ENCODE measurements around the gene TRIAP1.

Gene TRIAP1

GRCh38 chr12:120444676-120445075 is 1.5 kb downstream of the TRIAP1 start:
- Histone ChIP-seq H3K4me2 (ENCODE audit: low read length) (no peak overlapping the region), H3K9me3 (replicated peaks; ENCODE audit: low read length) (no peaks in the 10 kb centered on the region), H3K4me1 (ENCODE audit: control insufficient read depth, insufficient read depth, low read length) (peaks cover 15% of the 10 kb centered on the region), H3K4me3 (ENCODE audit: low read length) (no peak overlapping the region), H3K27me3 (ENCODE audit: control insufficient read depth, insufficient read depth, low read length) (no peaks in the 10 kb centered on the region), H3K9ac (ENCODE audit: low read depth, low read length) (no peak overlapping the region), H3K36me3 (ENCODE audit: insufficient read depth, low read length) (peaks cover 25% of the 10 kb centered on the region)

GRCh38 chr12:120439646-120440247 is 6.4 kb downstream of the TRIAP1 start:
- peaks cover 14% of the 10 kb centered on the region for H3K4me1 ChIP-seq (ENCODE audit: control insufficient read depth, insufficient read depth, low read length)
- H3K36me3 ChIP-seq (ENCODE audit: insufficient read depth, low read length), result peaks cover 25% of the 10 kb centered on the region
- H3K27me3 ChIP-seq (ENCODE audit: control insufficient read depth, insufficient read depth, low read length), result no peaks in the 10 kb centered on the region
- H3K9ac ChIP-seq (ENCODE audit: low read depth, low read length), result no peak overlapping the region
- H3K9me3 ChIP-seq (replicated peaks; ENCODE audit: low read length), result no peaks in the 10 kb centered on the region
- peak overlapping the region; percentile 64 for H3K4me2 ChIP-seq (ENCODE audit: low read length)
- no peak overlapping the region for H3K4me3 ChIP-seq (ENCODE audit: low read length)

GRCh38 chr12:120438495-120439198 is 7.5 kb downstream of the TRIAP1 start:
- H3K9me3 ChIP-seq (replicated peaks; ENCODE audit: low read length), result no peaks in the 10 kb centered on the region
- H3K4me1 ChIP-seq (ENCODE audit: control insufficient read depth, insufficient read depth, low read length), result peaks cover 14% of the 10 kb centered on the region
- peak overlapping the region; percentile 95 for H3K4me2 ChIP-seq (ENCODE audit: low read length)
- peak overlapping the region; percentile 97 for H3K4me3 ChIP-seq (ENCODE audit: low read length)
- peaks cover 15% of the 10 kb centered on the region for H3K36me3 ChIP-seq (ENCODE audit: insufficient read depth, low read length)
- H3K27me3 ChIP-seq (ENCODE audit: control insufficient read depth, insufficient read depth, low read length), result no peaks in the 10 kb centered on the region
- peak overlapping the region; percentile 81 for H3K9ac ChIP-seq (ENCODE audit: low read depth, low read length)

GRCh38 chr12:120437735-120438494 is 8.3 kb downstream of the TRIAP1 start, which contains the start of gene COX6A1:
Gene COX6A1, plus strand, starts transcription at chr12:120438113. Its CDS starts 14 bp downstream, at chr12:120438127.
- peaks cover 14% of the 10 kb centered on the region for H3K4me1 ChIP-seq (ENCODE audit: control insufficient read depth, insufficient read depth, low read length)
- peaks cover 9% of the 10 kb centered on the region for H3K36me3 ChIP-seq (ENCODE audit: insufficient read depth, low read length)
- H3K4me3 ChIP-seq (ENCODE audit: low read length), result peak within 1 kb of the TSS; percentile 97
- H3K4me2 ChIP-seq (ENCODE audit: low read length), result peak within 1 kb of the TSS; percentile 95
- H3K9ac ChIP-seq (ENCODE audit: low read depth, low read length), result peak within 1 kb of the TSS; percentile 81
- H3K27me3 ChIP-seq (ENCODE audit: control insufficient read depth, insufficient read depth, low read length), result peaks cover 5% of the 10 kb centered on the region
- no peaks in the 10 kb centered on the region for H3K9me3 ChIP-seq (replicated peaks; ENCODE audit: low read length)

- H3K36me3 ChIP-seq (ENCODE audit: insufficient read depth, low read length), result no peaks in the 10 kb centered on the region
- H3K9ac ChIP-seq (ENCODE audit: low read depth, low read length), result no peak overlapping the region
These were observed 13.2 kb downstream of the TRIAP1 start for GRCh38 chr12:120432772-120433525.

GRCh38 chr12:120429368-120429767 is 16.8 kb downstream of the TRIAP1 start:
- no peaks in the 10 kb centered on the region for H3K36me3 ChIP-seq (ENCODE audit: insufficient read depth, low read length)
- no peak overlapping the region for H3K4me2 ChIP-seq (ENCODE audit: low read length)
- H3K4me1 ChIP-seq (ENCODE audit: control insufficient read depth, insufficient read depth, low read length), result no peaks in the 10 kb centered on the region
- no peak overlapping the region for H3K9ac ChIP-seq (ENCODE audit: low read depth, low read length)
- no peak overlapping the region for H3K4me3 ChIP-seq (ENCODE audit: low read length)
- H3K9me3 ChIP-seq (replicated peaks; ENCODE audit: low read length), result no peaks in the 10 kb centered on the region
- peaks cover 22% of the 10 kb centered on the region for H3K27me3 ChIP-seq (ENCODE audit: control insufficient read depth, insufficient read depth, low read length)

More at GRCh38 chr12:120432772-120433525, 13.2 kb downstream of the TRIAP1 start:
- Histone ChIP-seq H3K27me3 (ENCODE audit: control insufficient read depth, insufficient read depth, low read length) (peaks cover 12% of the 10 kb centered on the region), H3K4me3 (ENCODE audit: low read length) (no peak overlapping the region), H3K4me2 (ENCODE audit: low read length) (no peak overlapping the region), H3K4me1 (ENCODE audit: control insufficient read depth, insufficient read depth, low read length) (no peaks in the 10 kb centered on the region), H3K9me3 (replicated peaks; ENCODE audit: low read length) (no peaks in the 10 kb centered on the region)

- H3K27me3 ChIP-seq (ENCODE audit: control insufficient read depth, insufficient read depth, low read length), result peaks cover 22% of the 10 kb centered on the region
These were observed 17.5 kb downstream of the TRIAP1 start for GRCh38 chr12:120428597-120429229.

GRCh38 chr12:120425797-120426196 is 20.4 kb downstream of the TRIAP1 start:
- H3K4me2 ChIP-seq (ENCODE audit: low read length), result no peak overlapping the region
- no peaks in the 10 kb centered on the region for H3K4me1 ChIP-seq (ENCODE audit: control insufficient read depth, insufficient read depth, low read length)
- no peaks in the 10 kb centered on the region for H3K9me3 ChIP-seq (replicated peaks; ENCODE audit: low read length)
- peaks cover 21% of the 10 kb centered on the region for H3K27me3 ChIP-seq (ENCODE audit: control insufficient read depth, insufficient read depth, low read length)
- H3K9ac ChIP-seq (ENCODE audit: low read depth, low read length), result no peak overlapping the region
- no peaks in the 10 kb centered on the region for H3K36me3 ChIP-seq (ENCODE audit: insufficient read depth, low read length)
- no peak overlapping the region for H3K4me3 ChIP-seq (ENCODE audit: low read length)

More at GRCh38 chr12:120428597-120429229, 17.5 kb downstream of the TRIAP1 start:
- H3K4me3 ChIP-seq (ENCODE audit: low read length), result no peak overlapping the region
- H3K9ac ChIP-seq (ENCODE audit: low read depth, low read length), result no peak overlapping the region
- no peaks in the 10 kb centered on the region for H3K4me1 ChIP-seq (ENCODE audit: control insufficient read depth, insufficient read depth, low read length)
- no peaks in the 10 kb centered on the region for H3K36me3 ChIP-seq (ENCODE audit: insufficient read depth, low read length)
- no peaks in the 10 kb centered on the region for H3K9me3 ChIP-seq (replicated peaks; ENCODE audit: low read length)
- no peak overlapping the region for H3K4me2 ChIP-seq (ENCODE audit: low read length)

- no peaks in the 10 kb centered on the region for H3K9me3 ChIP-seq (replicated peaks; ENCODE audit: low read length)
- H3K9ac ChIP-seq (ENCODE audit: low read depth, low read length), result no peak overlapping the region
- no peaks in the 10 kb centered on the region for H3K4me1 ChIP-seq (ENCODE audit: control insufficient read depth, insufficient read depth, low read length)
- H3K27me3 ChIP-seq (ENCODE audit: control insufficient read depth, insufficient read depth, low read length), result peaks cover 24% of the 10 kb centered on the region
- H3K36me3 ChIP-seq (ENCODE audit: insufficient read depth, low read length), result no peaks in the 10 kb centered on the region
- H3K4me3 ChIP-seq (ENCODE audit: low read length), result no peak overlapping the region
- no peak overlapping the region for H3K4me2 ChIP-seq (ENCODE audit: low read length)
These were observed 23.2 kb downstream of the TRIAP1 start for GRCh38 chr12:120422892-120423456.

GRCh38 chr12:120421701-120422100 is 24.5 kb downstream of the TRIAP1 start:
- Histone ChIP-seq H3K4me3 (ENCODE audit: low read length) (no peak overlapping the region), H3K9me3 (replicated peaks; ENCODE audit: low read length) (no peaks in the 10 kb centered on the region), H3K9ac (ENCODE audit: low read depth, low read length) (no peak overlapping the region), H3K36me3 (ENCODE audit: insufficient read depth, low read length) (no peaks in the 10 kb centered on the region), H3K4me2 (ENCODE audit: low read length) (no peak overlapping the region), H3K4me1 (ENCODE audit: control insufficient read depth, insufficient read depth, low read length) (no peaks in the 10 kb centered on the region), H3K27me3 (ENCODE audit: control insufficient read depth, insufficient read depth, low read length) (peaks cover 29% of the 10 kb centered on the region)
